Subcutaneous adipose tissue (tissue), 4 donors: ENCODE measurements around the gene HYAL3. TPM values are rescaled to one million over a fixed set of nuclear protein-coding genes. Genes with fewer than 3 reads are reported as not detected.

Experiments used
- total RNA-seq, 4 donors: library from RNA; depleted of rRNA; stranded (reverse); fragments of >200 nt; gene quantifications; one replicate each; pipeline ENCODE4 v1.1.0, GENCODE V29; 2016
- TF ChIP-seq, protein P1 (sequence below): fragments of 450-650 bp; IDR thresholded peaks from one replicate; pipeline ENCODE4 v1.5.1; 2016; ENCODE audit warnings: low read depth, mild to moderate bottlenecking, control low read depth, antibody characterized with exemption, moderate library complexity

HYAL3 gene
- total RNA-seq, 4 donors from 2014 or later, result 1.5 to 5.1 (median 3.4) TPM

DNA sequence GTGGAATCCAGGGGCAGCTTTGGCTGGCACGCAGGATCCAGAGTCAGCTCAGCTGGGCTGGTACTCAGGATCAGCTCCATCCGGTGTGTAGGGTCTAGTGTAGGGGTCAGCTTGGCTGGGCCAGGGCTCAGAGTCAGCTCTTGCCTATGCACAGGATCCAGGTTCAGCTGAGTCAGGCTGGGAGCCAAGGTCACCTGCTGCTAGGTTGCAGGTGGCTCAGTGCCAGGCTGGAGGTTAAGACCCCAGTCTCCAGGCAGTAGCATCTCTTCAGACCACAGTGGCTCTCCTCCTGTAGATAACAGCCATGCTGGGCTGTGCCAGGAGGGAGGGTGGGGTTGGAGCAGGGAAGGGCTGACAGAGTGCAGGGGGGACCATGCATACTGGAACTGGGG, 1.8 kb downstream of the HYAL3 start:
- TF ChIP-seq, protein P1, sequence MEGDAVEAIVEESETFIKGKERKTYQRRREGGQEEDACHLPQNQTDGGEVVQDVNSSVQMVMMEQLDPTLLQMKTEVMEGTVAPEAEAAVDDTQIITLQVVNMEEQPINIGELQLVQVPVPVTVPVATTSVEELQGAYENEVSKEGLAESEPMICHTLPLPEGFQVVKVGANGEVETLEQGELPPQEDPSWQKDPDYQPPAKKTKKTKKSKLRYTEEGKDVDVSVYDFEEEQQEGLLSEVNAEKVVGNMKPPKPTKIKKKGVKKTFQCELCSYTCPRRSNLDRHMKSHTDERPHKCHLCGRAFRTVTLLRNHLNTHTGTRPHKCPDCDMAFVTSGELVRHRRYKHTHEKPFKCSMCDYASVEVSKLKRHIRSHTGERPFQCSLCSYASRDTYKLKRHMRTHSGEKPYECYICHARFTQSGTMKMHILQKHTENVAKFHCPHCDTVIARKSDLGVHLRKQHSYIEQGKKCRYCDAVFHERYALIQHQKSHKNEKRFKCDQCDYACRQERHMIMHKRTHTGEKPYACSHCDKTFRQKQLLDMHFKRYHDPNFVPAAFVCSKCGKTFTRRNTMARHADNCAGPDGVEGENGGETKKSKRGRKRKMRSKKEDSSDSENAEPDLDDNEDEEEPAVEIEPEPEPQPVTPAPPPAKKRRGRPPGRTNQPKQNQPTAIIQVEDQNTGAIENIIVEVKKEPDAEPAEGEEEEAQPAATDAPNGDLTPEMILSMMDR, result no peak

DNA sequence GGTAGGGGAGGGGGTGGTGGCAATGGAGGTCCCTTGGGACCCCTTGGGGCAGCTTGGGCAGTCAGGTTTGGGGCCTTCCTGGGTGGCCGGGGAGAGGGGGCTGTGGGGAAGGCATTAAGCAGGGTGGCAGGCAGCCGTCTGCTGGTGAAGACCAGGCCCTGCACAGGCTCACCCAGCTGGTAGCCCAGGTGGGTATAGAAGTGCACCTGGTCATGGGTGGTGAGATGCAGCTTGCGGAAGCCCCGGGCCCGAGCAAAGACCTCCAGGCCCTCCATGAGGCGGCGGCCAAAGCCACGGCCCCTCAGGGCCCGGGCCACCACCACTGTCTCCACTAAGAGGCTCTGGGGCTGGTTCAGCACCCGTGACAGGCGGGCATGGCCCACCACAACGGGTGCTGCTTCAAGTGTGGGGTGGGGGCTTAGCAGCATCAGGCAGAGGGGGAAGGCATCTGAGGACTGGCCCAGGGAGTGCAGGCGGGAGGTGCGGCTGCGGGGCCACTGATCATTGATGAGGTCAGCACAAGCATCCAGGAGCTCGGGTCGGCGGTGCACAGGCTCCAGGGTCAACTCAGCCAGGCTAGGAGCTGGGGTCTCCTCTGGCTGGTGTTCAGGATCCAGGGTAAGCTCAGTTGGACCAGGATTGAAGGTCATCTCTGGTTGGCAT, 2.4 kb downstream of the HYAL3 start:
- TF ChIP-seq, protein P1, result no peak

DNA sequence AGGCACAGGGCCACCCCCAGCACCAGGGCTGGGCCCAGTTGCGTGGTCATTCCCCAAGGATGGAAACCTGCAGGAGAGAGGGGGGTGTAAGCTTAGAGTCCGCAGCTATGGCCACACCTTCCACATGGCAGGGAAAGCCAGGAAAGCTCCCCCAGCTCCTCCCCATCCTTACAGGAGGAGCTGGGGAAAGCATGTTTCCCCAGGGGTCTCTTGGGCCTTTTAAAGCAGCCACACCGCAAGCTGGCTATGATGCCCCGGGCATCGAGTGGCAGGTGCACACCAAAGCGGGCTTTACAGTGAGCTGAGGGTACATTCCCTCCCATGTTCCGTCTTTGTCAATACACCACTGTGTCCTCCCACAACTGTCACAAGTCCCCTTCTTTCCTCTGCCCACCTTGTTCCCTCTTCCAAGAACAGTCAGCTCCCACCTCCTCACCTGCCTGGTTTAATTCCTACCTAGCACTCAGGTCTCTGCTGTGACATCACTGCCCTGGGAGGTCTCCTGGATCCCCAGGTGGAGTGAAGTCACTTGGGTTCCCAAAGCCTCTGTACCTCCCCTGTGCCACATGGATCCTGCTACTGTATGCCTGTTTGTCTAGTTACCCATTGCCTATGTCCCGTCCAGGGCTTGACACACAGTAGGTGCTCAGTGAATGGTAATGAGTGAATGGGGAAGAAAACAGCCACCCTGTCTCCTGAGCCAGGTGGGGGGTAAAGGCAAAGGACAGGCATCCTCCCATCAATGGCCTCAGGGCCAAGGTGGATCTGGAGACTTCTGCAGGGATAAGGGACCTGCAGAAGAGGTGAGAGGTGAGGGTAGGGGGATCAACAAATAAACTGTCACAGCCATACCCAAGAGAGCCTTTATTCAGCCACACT, 3.4 kb downstream of the HYAL3 start:
- TF ChIP-seq, protein P1, result no peak

DNA sequence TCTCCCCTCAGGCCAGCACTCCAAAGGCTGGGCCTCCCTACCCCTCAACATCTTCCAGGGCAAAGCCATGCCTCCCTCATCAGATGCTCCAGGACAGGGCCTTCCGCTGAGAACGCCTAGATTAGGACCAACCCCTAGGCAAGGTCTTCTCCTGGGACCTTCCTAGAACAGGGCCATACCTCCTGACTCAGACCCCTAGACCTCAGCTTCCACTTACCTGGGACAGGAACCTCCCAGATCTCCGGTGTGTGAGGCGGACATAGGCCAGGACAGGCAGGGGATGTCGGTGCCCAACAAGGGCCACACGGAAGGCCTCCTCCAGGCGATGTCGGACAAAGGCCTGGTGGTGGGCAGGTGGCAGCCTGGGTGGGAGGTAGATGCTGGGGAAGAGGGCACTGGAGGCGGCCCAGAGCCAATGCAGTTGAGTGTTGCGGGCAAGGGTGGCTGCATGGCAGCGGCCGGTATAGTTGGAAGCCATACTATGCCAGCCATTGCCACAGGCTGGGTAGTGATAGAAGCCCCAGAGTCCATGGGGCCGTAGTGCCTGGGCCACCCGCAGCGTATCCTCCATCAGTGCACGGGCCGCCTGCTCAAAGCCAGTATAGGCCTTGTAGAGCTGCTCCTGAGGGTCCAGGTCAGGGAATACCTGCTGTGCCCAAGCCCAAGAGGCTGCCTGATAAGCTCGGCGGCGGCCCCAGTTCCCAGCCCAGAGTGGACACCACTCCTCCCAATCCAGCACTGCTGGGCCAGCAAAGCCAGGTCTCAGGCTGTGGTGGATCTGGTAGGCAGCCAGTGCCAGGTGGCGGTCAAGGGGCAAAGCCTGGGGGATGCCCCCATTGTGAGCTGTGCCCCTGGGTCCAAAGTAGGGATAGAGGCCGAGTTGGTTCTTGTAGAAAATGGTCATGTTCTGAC, 4.5 kb downstream of the HYAL3 start:
- TF ChIP-seq, protein P1, result no peak

DNA sequence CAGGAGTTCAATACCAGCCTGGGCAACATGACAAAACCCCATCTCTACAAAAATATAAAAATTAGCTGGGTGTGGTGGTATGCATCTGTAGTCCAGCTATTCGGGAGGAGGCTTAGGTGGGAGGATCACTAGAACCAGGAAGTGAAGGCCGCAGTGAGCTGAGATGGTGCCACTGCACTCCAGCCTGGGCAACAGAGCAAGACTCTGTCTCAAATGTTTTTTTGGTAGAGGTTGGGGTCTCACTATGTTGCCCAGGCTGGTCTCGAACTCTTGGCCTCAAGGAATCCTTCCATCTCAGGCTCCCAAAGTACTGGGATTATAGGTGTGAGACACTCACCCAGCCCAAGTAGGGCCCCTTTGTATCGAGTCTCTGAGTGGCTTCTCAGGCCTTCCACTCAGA, 5.1 kb downstream of the HYAL3 start:
- TF ChIP-seq, protein P1, result no peak

DNA sequence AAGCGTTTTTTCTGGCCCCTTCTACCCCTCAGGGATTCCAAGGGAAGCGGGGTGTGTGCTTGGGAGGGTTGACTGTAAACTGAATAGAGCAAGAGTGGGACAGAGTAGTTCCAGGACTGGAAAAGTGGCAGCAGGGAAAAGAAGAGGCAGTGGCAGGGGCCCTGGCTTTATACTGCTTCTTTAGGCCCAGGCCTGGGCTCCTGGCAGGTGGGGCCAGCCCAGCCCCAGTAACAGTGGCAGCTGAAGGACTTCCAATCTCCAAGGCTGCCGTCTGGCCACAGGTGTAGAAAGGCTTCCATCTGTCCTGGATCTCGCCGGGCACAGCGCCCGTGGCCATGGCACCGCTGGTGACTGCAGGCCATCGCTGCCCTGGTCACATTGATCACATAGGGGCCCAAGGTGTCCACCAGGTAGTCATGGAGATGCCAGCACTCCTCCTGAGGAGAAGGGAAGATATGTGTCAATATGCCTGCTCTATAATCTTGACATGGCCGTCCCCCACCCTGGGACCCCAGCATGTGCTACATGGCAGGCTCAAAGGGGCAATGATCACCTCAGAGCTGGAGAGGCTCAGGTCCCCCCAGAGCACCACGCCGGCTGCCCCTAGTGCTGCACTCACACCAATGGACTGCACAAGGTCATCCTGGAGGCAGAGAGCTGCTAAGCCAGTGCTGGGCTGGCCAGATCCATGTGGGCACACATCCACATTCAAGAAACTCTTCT, 6.0 kb downstream of the HYAL3 start:
- TF ChIP-seq, protein P1, result no peak
